CD4-positive, alpha-beta T cell (primary cell): ENCODE measurements around the gene MEX3A. TPM values are rescaled to one million over a fixed set of nuclear protein-coding genes. Genes with fewer than 3 reads are reported as not detected.

Source experiments
- ATAC-seq: fragments of 200-7000 bp; cut with Tn5 transposase; one replicate; pipeline ENCODE4 v1.10.0; 2022; ENCODE audit warnings: mild to moderate bottlenecking; ENCODE audit not compliant: poor library complexity
- CTCF ChIA-PET: fragments of 350-600 bp; sonication (Branson Sonifier 250); formaldehyde crosslinking; loops from one replicate; lab custom pipeline; 2021; ENCODE audit warnings: antibody characterized with exemption, inconsistent platforms; lab: Charles Lee
- POLR2A ChIA-PET: fragments of 350-600 bp; sonication (Branson Sonifier 250); formaldehyde crosslinking; loops from one replicate; lab custom pipeline; 2021; ENCODE audit warnings: antibody characterized with exemption, inconsistent platforms; lab: Charles Lee
- DNase-seq, 14 experiments: peaks; one replicate each; pipeline ENCODE4 v3.0.0-alpha.2; 2013 to 2020; ENCODE audit warnings: mixed read lengths in 2 of 14
- H3K27ac ChIP-seq, 2 donors: one replicate each; pipeline versions ENCODE4 v1.5.1 to v1.7.0; 2013; ENCODE audit warnings: low read length in 2 of 2, low read depth in 1 of 2, mild to moderate bottlenecking in 1 of 2
- H3K27me3 ChIP-seq, 2 experiments: 1 replicate in 1 of 2; 2 replicates in 1 of 2; pipeline versions ENCODE4 v1.6.1 to v1.7.0; 2013; ENCODE audit warnings: low read length in 2 of 2, control low read depth in 1 of 2, mild to moderate bottlenecking in 1 of 2, moderate library complexity in 1 of 2; ENCODE audit not compliant: insufficient read depth in 2 of 2, control insufficient read depth in 1 of 2
- H3K36me3 ChIP-seq: one replicate; pipeline ENCODE4 v1.6.1; 2013; ENCODE audit warnings: low read length, control low read depth; ENCODE audit not compliant: insufficient read depth
- H3K4me1 ChIP-seq: one replicate; pipeline ENCODE4 v1.6.1; 2013; ENCODE audit warnings: low read length, control low read depth; ENCODE audit not compliant: insufficient read depth
- H3K4me3 ChIP-seq: one replicate; pipeline ENCODE4 v1.5.1; 2013; ENCODE audit warnings: mild to moderate bottlenecking, low read length, moderate library complexity
- H3K9me3 ChIP-seq, 2 experiments: 1 replicate in 1 of 2; 2 replicates in 1 of 2; pipeline versions ENCODE4 v1.6.1 to v1.7.0; 2013; ENCODE audit warnings: low read length in 2 of 2, mild to moderate bottlenecking in 2 of 2, control low read depth in 1 of 2, moderate library complexity in 1 of 2; ENCODE audit not compliant: control insufficient read depth in 1 of 2, insufficient read depth in 1 of 2
- H3K27ac Mint-ChIP-seq: one replicate; pipeline ENCODE4 v1.8.0; 2020; ENCODE audit warnings: mixed read lengths
- H3K27me3 Mint-ChIP-seq: one replicate; pipeline ENCODE4 v1.8.0; 2021; ENCODE audit warnings: mixed read lengths
- H3K36me3 Mint-ChIP-seq: one replicate; pipeline ENCODE4 v1.8.0; 2021; ENCODE audit warnings: low read depth, mixed read lengths
- H3K4me1 Mint-ChIP-seq: one replicate; pipeline ENCODE4 v1.8.0; 2021; ENCODE audit warnings: low read depth, mixed read lengths
- H3K4me3 Mint-ChIP-seq: one replicate; pipeline ENCODE4 v1.8.0; 2020; ENCODE audit warnings: mild to moderate bottlenecking, mixed read lengths
- H3K9me3 Mint-ChIP-seq: one replicate; pipeline ENCODE4 v1.8.0; 2020; ENCODE audit warnings: mixed read lengths
- intact Hi-C, 2 experiments: fragments of 100-400 bp; cut with DNase I in 1 of 2; cut with micrococcal nuclease in 1 of 2; formaldehyde crosslinking; loops; one replicate each; pipeline versions ENCODE4 v1.15.1 to v1.9.0; 2023 to 2025; cut with DNase I, micrococcal nuclease
- total RNA-seq, 174 experiments: library from RNA in 2 of 174; stranded (reverse) in 2 of 174; gene quantifications; one replicate each; pipeline ENCODE4 v1.2.3 and lab custom pipeline; 2021 to 2026
- TF ChIP-seq, protein P1 (sequence below): fragments of 200-600 bp; IDR thresholded peaks from one replicate; pipeline ENCODE4 v1.8.0; 2022; ENCODE audit warnings: antibody characterized with exemption, mild to moderate bottlenecking

MEX3A gene
- total RNA-seq, 2 experiments from 2014 or later: 0.27 to 0.36 TPM

DNA sequence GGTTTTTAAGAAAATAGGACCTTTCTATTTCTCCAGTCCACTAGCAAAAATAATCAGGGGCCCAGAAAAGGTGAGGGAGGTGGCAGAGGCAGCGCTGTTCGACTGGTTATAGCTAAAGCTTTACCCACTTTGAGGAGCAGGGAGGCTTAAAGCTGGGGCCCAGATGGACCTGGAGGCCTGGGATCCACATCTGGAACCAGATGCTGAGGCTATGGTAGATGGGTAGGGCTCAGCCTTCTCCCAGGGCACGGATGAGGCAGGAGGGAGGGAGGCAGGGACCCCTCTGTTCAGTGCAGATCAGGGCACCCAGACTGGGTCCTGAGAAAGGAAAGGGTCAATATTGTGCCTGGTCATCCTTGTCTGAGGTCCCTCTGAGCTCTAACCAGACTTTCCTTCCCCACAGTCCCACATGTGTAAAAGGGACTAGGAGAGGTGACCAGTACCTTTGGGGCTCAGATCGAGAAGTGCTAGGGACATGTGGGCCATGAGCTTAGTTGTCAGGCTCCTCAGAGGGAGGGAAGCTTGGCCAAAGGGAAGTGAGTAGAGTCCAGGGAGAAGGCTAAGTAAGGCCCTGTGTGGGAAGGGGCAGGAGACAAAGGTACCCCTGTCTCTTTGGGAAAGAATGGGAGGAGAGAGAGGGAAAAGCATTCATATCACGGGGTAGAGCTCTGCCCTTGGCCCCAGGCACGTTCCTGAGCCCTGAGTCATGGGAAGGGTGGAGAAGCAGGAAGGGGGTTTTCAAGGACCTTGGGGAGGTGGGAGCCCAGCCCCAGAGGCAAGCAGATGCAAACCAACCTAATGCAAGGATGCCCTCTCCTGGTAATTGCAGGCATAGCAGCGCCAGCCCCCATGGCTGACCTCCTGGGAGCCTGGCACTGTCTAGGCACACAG lies 47.7 kb upstream of the MEX3A start:
- Mint-ChIP-seq H3K4me1 (peaks cover 50% of the 10 kb centered on the region), H3K9me3 (no peaks in the 10 kb centered on the region), H3K27ac (peak overlapping the region; percentile 78), H3K27me3 (no peaks in the 10 kb centered on the region), H3K4me3 (peak overlapping the region; percentile 60), H3K36me3 (peaks cover 12% of the 10 kb centered on the region)
- ATAC-seq: no peak
- peak; percentile 60 to 87 (median 72) for DNase-seq
- H3K9me3 ChIP-seq: no peaks in the 10 kb centered on the region
- H3K27ac ChIP-seq: no peak overlapping the region
- CTCF ChIA-PET: interaction anchor here (0.8 to 8.1 kb wide), 12 partner anchors 10 to 96 kb away, joined by 3 to 194 read pairs (median 5); partner anchors contain the start of gene LMNA
- intact Hi-C loops: loop anchor here (1.0 kb wide), 2 partner anchors 34 to 40 kb away; no protein-coding TSS in a partner anchor
- TF ChIP-seq, protein P1, sequence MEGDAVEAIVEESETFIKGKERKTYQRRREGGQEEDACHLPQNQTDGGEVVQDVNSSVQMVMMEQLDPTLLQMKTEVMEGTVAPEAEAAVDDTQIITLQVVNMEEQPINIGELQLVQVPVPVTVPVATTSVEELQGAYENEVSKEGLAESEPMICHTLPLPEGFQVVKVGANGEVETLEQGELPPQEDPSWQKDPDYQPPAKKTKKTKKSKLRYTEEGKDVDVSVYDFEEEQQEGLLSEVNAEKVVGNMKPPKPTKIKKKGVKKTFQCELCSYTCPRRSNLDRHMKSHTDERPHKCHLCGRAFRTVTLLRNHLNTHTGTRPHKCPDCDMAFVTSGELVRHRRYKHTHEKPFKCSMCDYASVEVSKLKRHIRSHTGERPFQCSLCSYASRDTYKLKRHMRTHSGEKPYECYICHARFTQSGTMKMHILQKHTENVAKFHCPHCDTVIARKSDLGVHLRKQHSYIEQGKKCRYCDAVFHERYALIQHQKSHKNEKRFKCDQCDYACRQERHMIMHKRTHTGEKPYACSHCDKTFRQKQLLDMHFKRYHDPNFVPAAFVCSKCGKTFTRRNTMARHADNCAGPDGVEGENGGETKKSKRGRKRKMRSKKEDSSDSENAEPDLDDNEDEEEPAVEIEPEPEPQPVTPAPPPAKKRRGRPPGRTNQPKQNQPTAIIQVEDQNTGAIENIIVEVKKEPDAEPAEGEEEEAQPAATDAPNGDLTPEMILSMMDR: peak; percentile 92
- no peak overlapping the region for H3K4me3 ChIP-seq
- H3K4me1 ChIP-seq: peaks cover 58% of the 10 kb centered on the region
- no peaks in the 10 kb centered on the region for H3K27me3 ChIP-seq
- H3K36me3 ChIP-seq: peaks cover 24% of the 10 kb centered on the region
- POLR2A ChIA-PET: interaction anchor here (1.2 to 1.8 kb wide), 6 partner anchors 15 to 83 kb away, joined by 3 to 6 read pairs (median 3); partner anchors contain the start of genes LMNA and PMF1

DNA sequence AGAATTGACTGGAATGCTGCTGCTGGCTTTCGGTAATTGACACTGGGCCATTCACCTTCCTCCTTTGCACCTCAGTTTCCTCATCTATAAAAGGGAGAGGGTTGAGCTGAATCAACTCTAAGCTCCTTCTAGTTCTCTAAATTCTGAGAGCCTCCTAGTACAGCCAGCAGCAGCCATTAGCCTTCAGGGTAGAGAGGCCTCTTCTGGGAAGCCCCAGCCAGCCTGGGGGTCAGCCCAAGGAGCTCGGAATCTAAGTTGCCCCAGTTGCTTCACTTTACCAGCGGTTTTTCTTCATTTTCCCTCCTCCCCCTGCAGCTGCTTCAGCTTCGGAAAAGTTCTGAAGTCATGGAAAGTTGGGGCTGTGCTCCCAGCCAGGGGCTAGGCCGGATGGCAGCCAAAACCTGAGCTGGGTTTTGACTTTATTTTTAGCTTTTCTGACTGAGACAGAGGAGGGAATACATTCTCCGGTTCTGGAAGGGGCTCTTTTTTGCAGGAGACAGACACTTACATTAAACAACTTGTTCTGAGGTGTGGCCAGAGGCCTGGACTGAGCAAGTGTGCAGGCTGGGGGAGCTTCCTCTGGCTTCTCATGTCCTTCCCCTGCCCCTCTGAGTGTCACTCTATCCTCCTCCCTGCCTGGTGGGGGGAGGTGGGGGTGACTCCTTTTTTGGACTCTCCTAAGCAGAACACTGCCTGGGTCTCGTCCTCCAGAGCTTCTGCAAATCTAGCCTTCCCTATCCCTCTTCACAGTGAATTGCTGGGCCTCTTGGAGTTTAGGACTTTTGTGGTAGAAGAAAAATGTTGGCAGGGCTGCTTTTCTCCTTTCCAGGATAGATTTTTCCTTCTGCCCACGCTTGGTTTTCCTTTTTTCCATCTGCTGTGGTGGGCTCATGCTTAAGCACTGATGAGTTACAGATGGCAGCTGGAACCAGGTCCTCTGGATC lies 46.7 kb upstream of the MEX3A start:
- H3K4me1 Mint-ChIP-seq: peaks cover 60% of the 10 kb centered on the region
- no peaks in the 10 kb centered on the region for H3K9me3 Mint-ChIP-seq
- DNase-seq (peak in 1 of 14 experiments; percentile 43), ATAC-seq (no peak)
- peaks cover 14% of the 10 kb centered on the region for H3K36me3 ChIP-seq
- H3K4me3 ChIP-seq: no peak overlapping the region
- ChIA-PET CTCF (interaction anchor here (0.8 to 8.1 kb wide), 11 partner anchors 9 to 96 kb away, joined by 3 to 194 read pairs (median 5); partner anchors contain the start of gene LMNA), POLR2A (interaction anchor here (0.7 to 3.5 kb wide), 10 partner anchors 14 to 152 kb away, joined by 3 to 18 read pairs (median 4); partner anchors contain the start of genes LMNA and PMF1)
- intact Hi-C loops: no loop called here
- H3K27me3 Mint-ChIP-seq: no peaks in the 10 kb centered on the region
- TF ChIP-seq, protein P1: no peak
- H3K27ac ChIP-seq: no peak overlapping the region
- no peaks in the 10 kb centered on the region for H3K9me3 ChIP-seq
- H3K27me3 ChIP-seq: no peaks in the 10 kb centered on the region
- H3K27ac Mint-ChIP-seq: no peak overlapping the region
- H3K4me3 Mint-ChIP-seq: peak overlapping the region; percentile 34
- H3K36me3 Mint-ChIP-seq: peaks cover 12% of the 10 kb centered on the region
- H3K4me1 ChIP-seq: peaks cover 68% of the 10 kb centered on the region

DNA sequence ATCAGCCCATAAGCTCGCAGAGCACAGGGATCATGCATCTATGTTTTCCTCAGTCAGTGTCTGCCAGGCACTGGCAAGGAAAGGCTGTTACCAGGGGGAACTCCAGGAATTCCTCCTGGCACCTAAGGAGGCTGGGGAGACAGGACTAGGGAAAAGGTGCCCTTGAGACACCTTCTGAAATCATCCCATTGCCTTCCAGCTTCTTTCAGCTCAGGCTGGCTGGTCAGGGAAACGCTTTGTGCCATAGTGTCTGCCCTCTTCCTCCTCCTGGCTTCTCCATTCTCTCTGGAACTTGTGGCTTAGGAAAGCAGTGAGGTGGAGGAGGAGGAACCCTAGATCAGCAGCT lies 46.0 kb upstream of the MEX3A start:
- no peaks in the 10 kb centered on the region for H3K9me3 ChIP-seq
- no peaks in the 10 kb centered on the region for H3K27me3 ChIP-seq
- peaks cover 7% of the 10 kb centered on the region for H3K36me3 Mint-ChIP-seq
- peak overlapping the region; percentile 34 for H3K4me3 Mint-ChIP-seq
- H3K27ac ChIP-seq: no peak overlapping the region
- intact Hi-C loops: no loop called here
- H3K27ac Mint-ChIP-seq: no peak overlapping the region
- TF ChIP-seq, protein P1: no peak
- H3K27me3 Mint-ChIP-seq: peaks cover 5% of the 10 kb centered on the region
- peaks cover 67% of the 10 kb centered on the region for H3K4me1 Mint-ChIP-seq
- DNase-seq (peak in 1 of 14 experiments; percentile 22), ATAC-seq (no peak)
- POLR2A ChIA-PET: interaction anchor here (0.7 to 3.5 kb wide), 8 partner anchors 13 to 152 kb away, joined by 3 to 18 read pairs (median 6); partner anchors contain the start of gene LMNA
- H3K4me1 ChIP-seq: peaks cover 75% of the 10 kb centered on the region
- CTCF ChIA-PET: interaction anchor here (0.8 to 8.1 kb wide), 6 partner anchors 10 to 97 kb away, joined by 3 to 194 read pairs (median 14); partner anchors contain the start of gene LMNA
- no peak overlapping the region for H3K4me3 ChIP-seq
- no peaks in the 10 kb centered on the region for H3K9me3 Mint-ChIP-seq
- peaks cover 11% of the 10 kb centered on the region for H3K36me3 ChIP-seq
